A673 (cell line): ENCODE results near the gene HSPB7. TPM values are rescaled to one million over a fixed set of nuclear protein-coding genes. Genes with fewer than 3 reads are reported as not detected.

Experiments used
- Bru-seq: library from RNA; stranded (reverse); fragments of 400-500 nt; gene quantifications from one replicate; lab custom pipeline; 2021; lab: Mats Ljungman, UMichigan
- BruChase-seq, 2 experiments: library from RNA; stranded (reverse); fragments of 400-500 nt; gene quantifications; one replicate each; lab custom pipeline; 2021; lab: Mats Ljungman, UMichigan
- BruUV-seq: library from RNA; stranded (reverse); fragments of 400-500 nt; replicated peaks from 2 replicates; lab custom pipeline; 2021; lab: Mats Ljungman, UMichigan
- CTCF ChIA-PET: fragments of 300-600 bp; sonication (Branson Sonifier 250); formaldehyde crosslinking; loops from one replicate; lab custom pipeline; 2022; ENCODE audit warnings: antibody characterized with exemption; lab: Charles Lee
- POLR2A ChIA-PET: fragments of 300-600 bp; sonication (Branson Sonifier 250); formaldehyde crosslinking; loops from one replicate; lab custom pipeline; 2022; ENCODE audit warnings: antibody characterized with exemption; ENCODE audit not compliant: low non-redundant PET; lab: Charles Lee
- DNase-seq: peaks from one replicate; pipeline ENCODE4 v3.0.0-alpha.2; 2015; ENCODE audit warnings: low spot score
- H3K27ac ChIP-seq: fragments of 200-600 bp; sonication (generic); 2 replicates; pipeline ENCODE4 v1.5.1; 2016; ENCODE audit warnings: mixed run types, low read depth, mild to moderate bottlenecking, mixed read lengths, antibody characterized with exemption, low read length; ENCODE audit not compliant: poor library complexity, severe bottlenecking
- H3K27me3 ChIP-seq: fragments of 200-600 bp; sonication (generic); replicated peaks from 2 replicates; pipeline ENCODE4 v1.6.1; 2017; ENCODE audit warnings: mixed run types, low read depth, mild to moderate bottlenecking, mixed read lengths, antibody characterized with exemption, low read length; ENCODE audit not compliant: insufficient read depth, poor library complexity
- H3K36me3 ChIP-seq: fragments of 200-600 bp; sonication (generic); 2 replicates; pipeline ENCODE4 v1.6.1; 2016; ENCODE audit warnings: mixed run types, mild to moderate bottlenecking, mixed read lengths, antibody characterized with exemption, low read length; ENCODE audit not compliant: insufficient read depth, poor library complexity, severe bottlenecking
- H3K4me1 ChIP-seq: fragments of 200-600 bp; sonication (generic); 2 replicates; pipeline ENCODE4 v1.6.1; 2017; ENCODE audit warnings: mixed run types, mild to moderate bottlenecking, mixed read lengths, antibody characterized with exemption, low read length; ENCODE audit not compliant: insufficient read depth, poor library complexity, severe bottlenecking
- H3K4me3 ChIP-seq: fragments of 200-600 bp; sonication (generic); 2 replicates; pipeline ENCODE4 v1.5.1; 2016; ENCODE audit warnings: low read depth, mixed run types, mild to moderate bottlenecking, mixed read lengths, low read length; ENCODE audit not compliant: poor library complexity, severe bottlenecking
- H3K9me3 ChIP-seq: fragments of 200-600 bp; sonication (generic); 2 replicates; pipeline ENCODE4 v1.6.1; 2016; ENCODE audit warnings: mixed run types, low read depth, mild to moderate bottlenecking, mixed read lengths, antibody characterized with exemption, low read length; ENCODE audit not compliant: poor library complexity, severe bottlenecking
- CTCF ChIP-seq: fragments of 300-800, 200-600 bp; sonication (generic); conservative IDR thresholded peaks from 2 replicates; pipeline ENCODE4 v1.5.1; 2017; ENCODE audit warnings: low read depth, mild to moderate bottlenecking, antibody characterized with exemption, low read length, moderate library complexity, mixed read lengths
- EZH2 ChIP-seq: fragments of 200-600 bp; sonication (generic); IDR thresholded peaks from 2 replicates; pipeline ENCODE4 v1.6.1; 2017; ENCODE audit warnings: borderline replicate concordance, low read depth, mild to moderate bottlenecking, mixed read lengths, antibody characterized with exemption, low read length; ENCODE audit not compliant: poor library complexity, severe bottlenecking
- intact Hi-C: fragments of 100-400 bp; cut with micrococcal nuclease; formaldehyde crosslinking; loops from one replicate; pipeline ENCODE4 v1.10.0; 2022; ENCODE audit not compliant: unreplicated experiment
- long read RNA-seq: library from polyadenylated mRNA; stranded (forward); transcript quantifications from one replicate; pipeline ENCODE4 v2.0.0, GENCODE V29; 2022
- total RNA-seq: library from RNA; stranded (reverse); gene quantifications from 2 replicates; pipeline ENCODE4 v1.2.3, GENCODE V29; 2021

The HSPB7 gene
- total RNA-seq (not detected in 2 replicates), Bru-seq, nascent RNA (not detected), BruChase-seq, experiment 1, labeled RNA remaining after a 2-hour chase (not detected), BruChase-seq, experiment 2, labeled RNA remaining after a 6-hour chase (not detected)
- long read RNA-seq = 0 reads

DNA sequence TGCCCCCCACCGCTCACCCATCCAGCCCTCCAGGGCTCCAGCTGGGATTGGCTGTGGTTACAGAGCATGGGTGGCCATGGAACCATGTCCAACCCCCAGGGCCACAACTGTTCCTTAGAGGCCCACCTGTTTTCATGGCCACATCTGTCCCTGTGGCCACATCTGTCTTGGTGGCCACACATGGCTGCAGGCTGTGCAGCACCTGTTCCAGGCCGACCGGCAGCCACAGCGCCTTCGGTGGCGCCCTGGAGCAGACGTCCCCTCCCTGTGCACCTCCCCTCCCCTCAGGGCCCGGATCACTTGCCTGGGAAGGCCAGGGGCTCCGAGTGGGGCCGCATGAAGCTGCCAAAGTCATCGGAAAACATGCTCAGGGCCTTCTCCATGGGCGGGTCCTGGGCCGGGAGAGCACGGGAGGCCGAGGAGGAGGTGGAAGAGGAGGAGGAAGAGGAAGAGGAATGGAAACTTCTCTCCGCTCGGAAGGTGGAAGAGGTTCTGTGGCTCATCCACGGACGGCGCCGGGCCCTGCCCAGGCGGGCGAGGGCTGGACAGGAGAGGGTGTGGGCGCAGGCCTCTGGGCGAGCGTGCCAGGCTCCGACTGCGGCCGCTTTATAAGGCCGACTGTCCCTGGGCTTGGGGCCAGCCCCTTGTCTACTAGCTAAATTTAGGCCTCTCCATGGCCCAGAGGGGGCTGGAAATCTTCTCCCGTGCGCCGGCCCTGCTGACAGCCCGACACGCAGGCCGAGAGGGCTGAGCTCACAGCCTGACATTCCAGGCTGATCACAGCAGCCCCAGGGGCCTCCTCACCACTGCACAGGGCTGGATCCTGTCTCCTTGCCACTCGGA lies at the start of gene HSPB7:
HSPB7 (minus strand) TSS at position 583 of the 843 bp plus-strand sequence; CDS start at position 503, 80 bp downstream.
- H3K9me3 ChIP-seq = no peaks in the 10 kb centered on the region
- no TSS peak for BruUV-seq
- DNase-seq = no peak
- peaks cover 7% of the 10 kb centered on the region for H3K4me1 ChIP-seq
- POLR2A ChIA-PET = no interaction called here
- CTCF ChIA-PET = no interaction called here
- intact Hi-C loops = no loop called here
- no peak within 1 kb of the TSS for H3K4me3 ChIP-seq
- no peak within 1 kb of the TSS for H3K27ac ChIP-seq
- TF ChIP-seq EZH2 (no peak), CTCF (no peak)
- no peaks in the 10 kb centered on the region for H3K36me3 ChIP-seq
- no peaks in the 10 kb centered on the region for H3K27me3 ChIP-seq

DNA sequence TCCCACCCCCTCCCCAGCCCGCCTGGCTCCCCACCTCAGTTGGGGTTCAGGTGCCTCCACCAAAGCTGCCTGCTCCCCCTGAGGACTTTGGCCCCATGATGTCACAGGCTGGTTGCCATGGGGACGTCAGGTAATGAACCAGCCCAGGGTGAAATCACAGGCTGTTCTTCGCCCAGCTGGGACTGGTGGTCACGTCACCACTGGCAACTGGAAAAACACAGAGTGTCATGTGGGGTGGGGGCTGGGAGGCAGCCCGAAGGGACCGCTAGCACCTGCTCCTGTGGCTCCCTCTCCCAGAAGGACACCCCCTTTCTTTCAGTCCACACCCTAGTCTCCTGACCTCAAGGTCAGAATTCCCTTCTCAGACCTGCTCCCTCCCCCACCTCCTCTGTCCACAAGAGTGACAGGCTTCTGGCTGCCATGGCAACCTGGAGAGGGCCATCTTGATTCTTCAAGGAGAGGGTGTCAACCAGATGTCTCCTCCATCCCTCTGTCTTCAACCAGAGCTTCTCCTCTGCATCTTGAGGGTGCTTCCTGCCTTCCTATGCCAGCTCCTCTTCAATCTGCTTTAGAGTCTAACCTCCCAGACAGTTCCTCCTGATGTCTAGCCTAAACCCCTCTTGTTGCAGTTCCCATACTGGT lies 49.4 kb upstream of the HSPB7 start:
- Histone ChIP-seq H3K27me3 (no peaks in the 10 kb centered on the region), H3K36me3 (no peaks in the 10 kb centered on the region), H3K27ac (no peak overlapping the region), H3K4me3 (no peak overlapping the region), H3K4me1 (no peaks in the 10 kb centered on the region), H3K9me3 (no peaks in the 10 kb centered on the region)
- intact Hi-C loops = no loop called here
- DNase-seq = no peak
- ChIA-PET CTCF (interaction anchor here (0.6 kb wide), 1 partner anchor 154 kb away, joined by 5 read pairs; no protein-coding TSS in a partner anchor), POLR2A (no interaction called here)
- TF ChIP-seq CTCF (no peak), EZH2 (no peak)
- no TSS peak for BruUV-seq

- intact Hi-C loops = no loop called here
- no peak for DNase-seq
- ChIA-PET CTCF (interaction anchor here (0.6 kb wide), 1 partner anchor 155 kb away, joined by 5 read pairs; no protein-coding TSS in a partner anchor), POLR2A (no interaction called here)
- Histone ChIP-seq H3K4me3 (no peak overlapping the region), H3K36me3 (no peaks in the 10 kb centered on the region), H3K27ac (no peak overlapping the region), H3K27me3 (no peaks in the 10 kb centered on the region), H3K9me3 (no peaks in the 10 kb centered on the region), H3K4me1 (no peaks in the 10 kb centered on the region)
- TF ChIP-seq EZH2 (no peak), CTCF (no peak)
- BruUV-seq = no TSS peak
These were observed 48.4 kb upstream of the HSPB7 start for GRCh38 chr1:16066245-16066644.
